Activated T-helper 1 cell treated with anti-CD3 and anti-CD28 coated beads, Interleukin-12 subunit alpha, Interleukin-12 subunit beta, Interleukin-2, Interleukin-4 antibody, amounts not matched to agents 30 ng/mL and 10 ng/mL and 1 ng/mL, durations not matched to agents 14 hours and 24 hours and 36 hours (primary cell): ENCODE measurements around the gene COL26A1. TPM values are rescaled to one million over a fixed set of nuclear protein-coding genes. Genes with fewer than 3 reads are reported as not detected.

Source experiments
- DNase-seq: peaks from one replicate; pipeline ENCODE4 v3.0.0; 2021; ENCODE audit warnings: low spot score
- H3K27ac Mint-ChIP-seq: one replicate; pipeline ENCODE4 v1.8.0; 2021; ENCODE audit warnings: mild to moderate bottlenecking, mixed read lengths
- H3K27me3 Mint-ChIP-seq: one replicate; pipeline ENCODE4 v1.8.0; 2022; ENCODE audit warnings: mild to moderate bottlenecking, moderate library complexity, mixed read lengths; ENCODE audit not compliant: insufficient read depth
- H3K36me3 Mint-ChIP-seq: one replicate; pipeline ENCODE4 v1.8.0; 2021; ENCODE audit warnings: low read depth, mixed read lengths
- H3K4me1 Mint-ChIP-seq: one replicate; pipeline ENCODE4 v1.8.0; 2021; ENCODE audit warnings: low read depth, mixed read lengths
- H3K4me3 Mint-ChIP-seq: one replicate; pipeline ENCODE4 v1.8.0; 2021; ENCODE audit warnings: mild to moderate bottlenecking, moderate library complexity, mixed read lengths
- H3K9me3 Mint-ChIP-seq: one replicate; pipeline ENCODE4 v1.8.0; 2021; ENCODE audit warnings: mixed read lengths
- intact Hi-C: fragments of 100-400 bp; cut with micrococcal nuclease; formaldehyde crosslinking; loops from one replicate; pipeline ENCODE4 v1.15.1; 2024
- total RNA-seq: library from RNA; stranded (reverse); gene quantifications from 2 replicates; pipeline ENCODE4 v1.2.3, GENCODE V29; 2022

The COL26A1 gene
- total RNA-seq, 1 donor from 2014 or later = not detected

DNA sequence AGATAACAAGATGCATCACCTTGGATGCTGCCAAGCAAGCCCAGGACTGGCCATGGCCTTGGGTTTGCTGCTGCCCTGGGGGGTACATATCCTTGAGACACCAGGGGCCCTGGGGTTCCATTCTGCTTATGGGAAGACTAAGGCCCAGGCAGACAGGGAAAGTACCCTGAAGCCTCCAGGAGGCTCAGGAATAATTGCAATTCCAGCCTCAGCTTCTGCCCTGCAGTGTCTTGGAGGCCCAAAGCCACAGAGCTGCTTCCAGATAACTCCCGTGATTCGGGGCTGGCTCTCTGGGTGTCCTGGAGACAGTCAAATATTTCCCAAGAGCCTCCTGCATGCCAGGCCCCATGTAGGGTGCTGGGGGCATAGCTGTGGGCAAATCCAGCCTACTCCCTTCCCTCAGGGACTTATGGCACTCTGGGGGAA is 243.8 kb downstream of the COL26A1 start:
- intact Hi-C loops = no loop called here
- H3K36me3 Mint-ChIP-seq = no peaks in the 10 kb centered on the region
- H3K4me1 Mint-ChIP-seq = no peaks in the 10 kb centered on the region
- DNase-seq = no peak
- H3K27ac Mint-ChIP-seq = no peak overlapping the region
- H3K4me3 Mint-ChIP-seq = no peak overlapping the region
- no peaks in the 10 kb centered on the region for H3K9me3 Mint-ChIP-seq
- peaks cover 2% of the 10 kb centered on the region for H3K27me3 Mint-ChIP-seq

Other genes with a start within 250 kb of the COL26A1 start
- 0.36 and 0.47 TPM in 2 replicates for gene SERPINE1, start 235.8 kb upstream of the COL26A1 start, total RNA-seq
- 45.7 and 53.3 TPM in 2 replicates for gene AP1S1, start 208.4 kb upstream of the COL26A1 start, total RNA-seq
- gene VGF, start 197.3 kb upstream of the COL26A1 start, total RNA-seq = 0.10 and 0.21 TPM in 2 replicates
- 0.08 TPM in 1 of 2 replicates, not detected in the other for gene NAT16, start 182.6 kb upstream of the COL26A1 start, total RNA-seq
- gene MOGAT3, start 161.8 kb upstream of the COL26A1 start, total RNA-seq = not detected in 2 replicates
- gene PLOD3, start 145.3 kb upstream of the COL26A1 start, total RNA-seq = 65.2 and 68.9 TPM in 2 replicates
- 49.7 and 53.4 TPM in 2 replicates for gene ZNHIT1, start 144.7 kb upstream of the COL26A1 start, total RNA-seq
- 19.0 and 19.5 TPM in 2 replicates for gene CLDN15, start 125.1 kb upstream of the COL26A1 start, total RNA-seq
- 138 and 143 TPM in 2 replicates for gene FIS1, start 117.8 kb upstream of the COL26A1 start, total RNA-seq
- gene IFT22, start 41.1 kb upstream of the COL26A1 start, total RNA-seq = 4.4 and 5.5 TPM in 2 replicates